ENCODE data around the gene MYT1.

The MYT1 gene

GRCh38 chr20:64196309-64196708 is 32.1 kb downstream of the MYT1 start:
- no peak for DNase-seq

GRCh38 chr20:64196847-64197306 is 32.6 kb downstream of the MYT1 start:
- DNase-seq: no peak

- no peak for DNase-seq
These were observed 34.1 kb downstream of the MYT1 start for GRCh38 chr20:64198347-64198746.

DNA sequence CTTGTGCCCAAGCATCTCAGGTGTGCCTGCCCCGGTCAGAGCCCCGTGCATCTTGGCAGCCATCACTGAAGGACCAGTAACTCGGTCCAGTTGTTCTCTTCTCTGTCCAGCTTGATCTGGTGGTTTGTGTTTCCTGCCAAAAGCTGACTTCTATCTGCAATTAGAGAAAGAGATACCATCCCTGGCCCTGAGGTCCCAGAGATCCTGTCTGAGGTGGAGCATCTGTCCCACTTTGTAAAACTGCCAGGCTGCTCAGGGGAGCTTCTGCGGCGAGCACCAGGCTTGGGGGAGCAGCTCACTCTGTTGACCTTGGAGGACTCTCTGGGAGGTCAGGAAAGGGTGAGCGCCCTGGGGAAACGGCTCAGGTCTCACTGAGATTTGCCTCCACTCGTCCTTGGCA is 35.1 kb downstream of the MYT1 start:
- DNase-seq: no peak

- no peak for DNase-seq
These were observed 36.5 kb downstream of the MYT1 start for GRCh38 chr20:64200740-64201139.

DNA sequence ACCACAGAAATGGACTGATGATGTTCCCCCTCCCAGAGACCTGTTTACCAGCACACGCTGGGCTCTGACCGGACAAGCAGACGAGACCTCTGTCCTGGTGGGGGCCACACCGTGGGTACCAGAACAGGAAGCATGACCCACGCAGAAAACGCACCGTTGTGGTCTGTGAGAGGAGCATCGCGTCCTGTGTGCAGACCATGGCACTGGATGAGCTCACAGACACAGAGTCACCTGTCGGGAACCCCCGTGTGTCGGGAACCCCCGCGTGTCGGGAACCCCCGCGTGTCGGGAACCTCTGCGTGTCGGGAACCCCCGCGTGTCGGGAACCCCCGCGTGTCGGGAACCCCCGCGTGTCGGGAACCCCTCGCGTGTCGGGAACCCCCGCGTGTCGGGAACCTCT is 37.4 kb downstream of the MYT1 start:
- no peak for DNase-seq

GRCh38 chr20:64203037-64203777 is 39.0 kb downstream of the MYT1 start:
- DNase-seq: no peak

DNA sequence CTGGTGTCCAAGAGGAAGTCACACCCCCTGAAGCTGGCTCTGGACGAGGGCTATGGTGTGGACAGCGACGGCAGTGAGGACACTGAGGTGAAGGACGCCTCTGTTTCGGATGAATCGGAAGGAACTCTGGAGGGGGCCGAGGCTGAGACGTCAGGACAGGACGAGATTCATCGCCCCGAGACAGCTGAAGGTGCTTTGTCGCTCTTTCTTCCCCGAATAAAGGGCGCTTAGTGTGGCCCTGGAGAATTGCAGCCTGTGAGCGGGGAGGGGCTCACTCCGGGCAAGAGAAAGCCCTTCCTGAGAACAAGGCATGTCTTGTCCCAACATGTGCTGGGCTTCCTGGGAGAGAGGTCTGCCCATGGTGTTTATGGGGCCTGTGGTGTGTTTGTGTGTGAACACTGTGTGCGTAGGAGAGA is 41.4 kb downstream of the MYT1 start:
- DNase-seq: no peak

DNA sequence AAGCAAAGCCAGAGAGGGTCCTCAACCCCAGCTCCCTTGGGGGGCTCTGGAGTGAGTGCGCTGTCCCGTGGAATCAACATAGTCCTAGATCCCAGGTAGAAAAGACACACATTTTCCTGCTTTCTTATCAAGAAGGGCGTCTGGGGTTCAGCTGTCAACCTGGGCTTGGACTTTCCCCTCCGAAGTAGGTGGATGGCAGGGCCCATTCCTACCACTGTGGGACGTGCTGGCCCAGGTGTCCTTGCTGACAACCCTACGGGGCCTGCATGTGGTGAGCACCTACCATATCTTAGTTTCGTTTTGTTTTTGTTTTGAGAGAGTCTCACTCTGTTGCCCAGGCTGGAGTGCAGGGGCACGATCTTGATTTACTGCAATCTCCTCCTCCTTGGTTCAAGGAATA is 42.4 kb downstream of the MYT1 start:
- DNase-seq: no peak

DNA sequence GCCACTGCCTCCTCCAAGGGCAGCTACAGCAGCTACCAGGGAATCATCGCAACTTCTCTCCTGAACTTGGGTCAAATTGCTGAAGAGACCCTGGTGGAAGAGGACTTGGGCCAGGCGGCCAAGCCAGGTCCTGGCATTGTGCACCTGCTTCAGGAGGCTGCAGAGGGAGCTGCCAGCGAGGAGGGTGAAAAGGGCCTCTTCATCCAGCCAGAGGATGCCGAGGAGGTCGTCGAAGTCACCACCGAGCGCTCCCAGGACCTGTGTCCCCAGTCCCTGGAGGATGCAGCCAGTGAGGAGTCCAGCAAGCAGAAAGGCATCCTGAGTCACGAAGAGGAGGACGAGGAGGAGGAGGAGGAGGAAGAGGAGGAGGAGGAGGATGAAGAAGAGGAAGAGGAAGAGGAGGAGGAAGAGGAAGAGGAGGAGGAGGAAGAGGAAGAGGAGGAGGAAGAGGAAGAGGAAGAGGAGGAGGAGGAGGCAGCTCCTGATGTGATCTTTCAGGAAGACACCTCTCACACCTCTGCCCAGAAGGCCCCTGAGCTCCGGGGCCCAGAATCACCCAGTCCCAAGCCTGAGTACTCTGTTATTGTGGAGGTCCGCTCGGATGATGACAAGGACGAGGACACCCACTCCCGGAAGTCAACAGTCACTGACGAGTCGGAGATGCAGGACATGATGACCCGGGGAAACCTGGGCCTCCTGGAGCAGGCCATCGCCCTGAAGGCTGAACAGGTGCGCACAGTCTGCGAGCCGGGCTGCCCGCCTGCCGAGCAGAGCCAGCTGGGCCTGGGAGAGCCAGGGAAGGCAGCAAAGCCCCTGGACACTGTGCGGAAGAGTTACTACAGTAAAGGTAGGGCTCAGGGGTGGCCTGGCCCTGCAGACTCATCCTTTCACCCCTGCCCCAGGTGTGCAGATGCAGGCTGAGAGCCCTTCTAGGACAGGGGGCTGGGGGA is 43.7 kb downstream of the MYT1 start:
- no peak for DNase-seq

DNA sequence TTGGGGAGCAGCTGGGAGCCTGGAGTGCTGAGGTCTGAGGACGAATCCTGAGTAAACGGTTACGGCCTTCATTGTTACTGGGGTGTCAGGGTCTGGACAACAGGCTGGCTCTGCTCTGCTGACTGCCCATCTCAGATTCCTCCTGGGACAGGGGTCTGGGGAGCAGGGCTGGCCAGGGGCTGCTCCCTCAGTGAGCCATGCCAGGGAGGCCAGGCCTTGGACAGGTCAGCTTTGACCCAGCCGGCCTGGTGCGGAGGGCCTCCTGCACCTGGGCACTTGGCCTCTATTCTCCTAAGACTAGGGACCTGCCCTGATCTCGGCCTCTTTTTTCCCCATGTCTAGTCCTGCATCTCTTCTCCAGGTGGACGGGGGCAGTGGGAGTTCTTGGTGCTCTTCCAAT is 44.9 kb downstream of the MYT1 start:
- DNase-seq: no peak

GRCh38 chr20:64210656-64211369 is 46.6 kb downstream of the MYT1 start:
- DNase-seq: no peak

DNA sequence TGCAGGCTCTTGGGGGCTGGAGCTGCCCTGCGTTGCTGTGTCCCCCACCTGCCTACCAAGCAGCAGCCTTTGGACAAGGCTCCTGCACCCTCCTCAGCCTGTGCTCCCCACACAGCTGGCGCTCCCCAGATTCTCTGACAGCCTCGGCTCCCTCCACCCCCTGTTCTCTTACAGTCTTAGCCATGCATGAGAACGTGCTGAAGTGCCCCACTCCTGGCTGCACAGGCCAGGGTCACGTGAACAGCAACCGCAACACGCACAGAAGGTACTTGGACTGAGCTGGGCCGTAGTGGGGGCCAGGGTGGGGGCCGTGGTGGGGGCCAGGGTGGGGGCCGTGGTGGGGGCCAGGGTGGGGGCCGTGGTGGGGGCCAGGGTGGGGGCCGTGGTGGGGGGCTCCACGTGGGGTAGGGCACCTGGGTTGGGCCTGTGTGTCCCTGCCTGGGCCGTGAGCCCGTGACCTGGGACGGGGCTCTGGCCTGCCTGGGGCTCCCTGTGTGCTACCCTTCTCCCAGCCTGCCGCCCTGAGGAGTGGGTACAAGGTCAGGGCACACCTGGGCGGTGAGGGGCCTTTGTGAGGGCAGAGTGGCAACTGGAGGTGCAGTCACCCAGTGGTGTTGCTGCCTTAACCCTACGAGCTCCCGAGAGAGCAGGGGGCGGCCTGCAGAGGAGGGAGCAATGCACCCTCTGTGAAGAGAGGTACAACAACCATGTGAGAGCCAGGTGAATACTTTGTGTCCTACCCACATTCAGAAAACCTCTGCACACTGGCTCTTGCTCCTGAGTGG is 47.8 kb downstream of the MYT1 start:
- DNase-seq: no peak

- no peak for DNase-seq
These were observed 48.5 kb downstream of the MYT1 start for GRCh38 chr20:64212755-64213154.

GRCh38 chr20:64214113-64214512 is 49.9 kb downstream of the MYT1 start:
- DNase-seq: no peak

DNA sequence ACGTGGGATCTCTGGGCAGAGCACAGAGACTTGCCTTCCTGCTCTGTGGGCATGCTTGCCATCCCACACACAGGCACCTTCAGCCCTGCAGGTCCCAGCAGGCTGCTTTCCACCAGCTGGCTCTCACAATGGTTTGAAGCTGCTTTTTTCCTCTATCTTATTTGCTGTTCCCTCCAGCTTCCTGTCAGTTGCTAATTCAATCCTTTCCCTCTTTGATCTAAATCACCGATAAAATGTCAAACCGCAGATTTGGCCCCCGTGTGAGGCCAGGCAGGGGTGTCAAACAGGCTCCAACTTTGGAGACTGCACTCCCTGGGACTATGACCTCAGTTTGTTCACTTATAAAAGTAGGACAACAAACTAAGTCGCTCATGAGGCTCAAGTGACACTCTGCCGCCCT is 50.7 kb downstream of the MYT1 start:
- DNase-seq: no peak

DNA sequence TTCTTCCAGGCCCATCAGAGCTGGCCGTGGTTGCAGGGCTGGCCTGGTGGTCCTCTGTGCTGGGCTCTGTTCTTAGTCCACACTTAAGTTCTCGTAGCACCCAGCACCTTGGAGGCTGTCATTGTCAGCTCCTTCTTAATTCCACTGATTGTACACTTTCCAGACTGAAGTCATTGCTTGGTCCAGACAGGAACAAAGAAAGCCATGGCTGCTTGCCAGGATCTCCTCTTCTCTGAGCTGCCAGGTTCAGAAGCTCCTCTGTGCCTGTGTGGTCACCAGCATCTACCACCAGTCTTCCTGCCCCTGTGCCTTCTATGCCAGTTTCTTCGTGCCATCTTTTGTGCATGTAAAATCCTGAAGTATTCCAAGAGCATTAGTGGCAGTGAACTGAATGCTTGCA is 51.8 kb downstream of the MYT1 start:
- no peak for DNase-seq

DNA sequence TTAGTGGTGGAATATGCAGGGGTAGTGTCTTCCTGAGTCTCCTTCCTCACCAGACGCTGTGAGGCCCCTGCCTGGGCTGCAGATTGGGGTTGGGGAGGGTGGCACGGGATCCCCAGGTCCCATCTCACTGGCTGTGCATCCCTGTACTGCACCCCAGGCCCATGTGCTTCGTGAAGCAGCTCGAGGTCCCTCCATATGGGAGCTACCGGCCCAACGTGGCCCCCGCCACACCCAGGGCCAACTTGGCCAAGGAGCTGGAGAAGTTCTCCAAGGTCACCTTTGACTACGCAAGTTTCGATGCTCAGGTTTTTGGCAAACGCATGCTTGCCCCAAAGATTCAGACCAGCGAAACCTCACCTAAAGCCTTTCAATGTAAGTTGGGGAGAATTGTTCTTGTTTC is 52.7 kb downstream of the MYT1 start:
- DNase-seq: no peak

- no peak for DNase-seq
These were observed 53.4 kb downstream of the MYT1 start for GRCh38 chr20:64217539-64218221.

- no peak for DNase-seq
These were observed 55.0 kb downstream of the MYT1 start for GRCh38 chr20:64219202-64219601.

DNA sequence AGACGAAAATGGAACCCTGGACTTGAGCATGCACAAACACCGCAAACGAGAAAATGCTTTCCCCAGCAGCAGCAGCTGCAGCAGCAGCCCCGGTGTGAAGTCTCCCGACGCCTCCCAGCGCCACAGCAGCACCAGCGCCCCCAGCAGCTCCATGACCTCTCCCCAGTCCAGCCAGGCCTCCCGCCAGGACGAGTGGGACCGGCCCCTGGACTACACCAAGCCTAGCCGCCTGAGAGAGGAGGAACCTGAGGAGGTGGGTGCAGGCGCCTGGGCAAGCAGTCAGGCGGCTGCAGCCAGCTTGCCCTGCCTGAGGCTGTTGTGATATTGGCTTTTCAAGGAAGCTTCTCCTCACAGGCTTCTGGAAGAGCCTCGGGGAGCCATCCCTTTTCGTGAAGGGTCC is 55.5 kb downstream of the MYT1 start:
- no peak for DNase-seq

GRCh38 chr20:64220420-64220819 is 56.2 kb downstream of the MYT1 start:
- DNase-seq: no peak
